Stimulated activated CD8-positive, alpha-beta memory T cell treated with anti-CD3 and anti-CD28 coated beads, Interleukin-4, amount 100 ng/mL, for 1 hour (primary cell): Measurements from ENCODE around the gene SLC38A6.
"Not testable (repeated sequence)": the region's sequence is repeated elsewhere in the genome, so short reads cannot be mapped to it uniquely, and the experiment has no call there.

ENCODE experiments used
- DNase-seq, 2 donors: peaks; one replicate each; pipeline ENCODE4 v3.0.0-alpha.2; 2020; ENCODE audit warnings: low read depth in 2 of 2, low spot score in 1 of 2

The SLC38A6 gene

DNA sequence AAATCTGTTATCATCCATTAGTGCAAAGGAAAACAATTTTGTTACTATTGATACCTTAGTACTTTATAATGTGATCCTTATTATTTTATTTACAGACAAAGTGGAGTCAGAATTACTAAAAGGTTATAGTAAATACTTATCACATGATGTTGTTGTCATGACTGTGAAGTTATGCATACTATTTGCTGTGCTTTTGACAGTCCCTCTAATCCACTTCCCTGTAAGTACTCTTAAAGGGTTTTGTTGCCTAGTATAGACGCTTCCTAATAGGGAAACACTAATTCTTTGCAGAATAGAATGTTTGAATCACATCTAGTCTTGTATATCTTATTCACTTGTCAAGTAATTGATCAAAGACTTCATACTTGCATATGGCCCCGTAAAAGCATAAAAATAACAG lies 69.4 kb downstream of the SLC38A6 start:
- no peak for DNase-seq

DNA sequence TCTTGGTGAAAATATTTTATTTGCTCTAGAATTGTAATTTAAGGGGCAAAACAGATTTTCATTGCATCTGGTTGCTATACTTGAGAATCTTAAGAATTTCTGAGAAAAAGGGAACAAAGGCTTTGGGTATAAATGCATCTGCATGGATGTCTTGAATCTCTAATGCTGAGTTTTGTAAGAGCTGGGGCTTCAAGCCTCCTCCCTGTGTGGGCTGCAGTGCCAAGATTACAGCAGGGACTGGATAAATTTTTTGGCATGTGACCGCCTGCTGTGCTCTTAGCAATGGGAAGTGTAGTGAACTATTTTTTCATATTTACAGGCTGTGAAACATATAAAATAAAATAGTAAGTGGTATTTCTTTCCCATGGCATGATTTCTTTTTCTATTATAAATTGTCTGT lies 70.0 kb downstream of the SLC38A6 start:
- DNase-seq = no peak

DNA sequence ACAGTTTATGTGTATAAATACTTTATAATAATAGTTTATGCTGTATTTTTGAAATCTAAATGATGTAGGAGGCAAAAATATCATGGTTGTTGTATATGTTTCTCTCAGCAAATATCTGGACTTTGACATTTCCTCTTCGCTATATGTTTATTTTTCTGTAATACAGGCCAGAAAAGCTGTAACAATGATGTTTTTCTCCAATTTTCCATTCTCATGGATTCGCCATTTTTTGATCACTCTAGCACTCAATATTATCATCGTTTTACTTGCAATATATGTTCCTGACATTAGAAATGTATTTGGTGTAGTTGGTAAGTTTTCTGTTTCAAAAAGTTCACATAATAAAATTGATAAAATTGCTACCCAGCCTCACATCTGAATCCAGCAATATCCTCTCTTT lies 70.6 kb downstream of the SLC38A6 start:
- DNase-seq = no peak

DNA sequence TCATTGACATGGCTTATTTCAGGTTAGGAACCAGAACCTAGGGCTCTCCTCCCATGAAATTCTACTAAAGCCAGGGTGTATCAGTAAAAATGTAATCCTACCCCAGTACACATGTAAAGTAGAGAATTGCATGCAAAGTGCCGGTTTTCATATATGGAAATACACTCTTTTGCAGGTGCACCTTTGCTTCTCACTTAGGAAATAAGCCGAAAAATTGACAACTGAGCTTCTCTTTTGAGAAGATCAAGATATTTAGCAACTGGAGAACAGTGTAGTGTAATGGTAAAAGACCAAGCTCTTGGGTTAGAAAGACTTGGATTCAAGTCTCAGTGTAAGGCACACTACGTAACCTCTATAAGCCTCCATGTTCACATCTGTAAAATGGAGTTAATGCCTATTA lies 82.4 kb downstream of the SLC38A6 start:
- DNase-seq = no peak

DNA sequence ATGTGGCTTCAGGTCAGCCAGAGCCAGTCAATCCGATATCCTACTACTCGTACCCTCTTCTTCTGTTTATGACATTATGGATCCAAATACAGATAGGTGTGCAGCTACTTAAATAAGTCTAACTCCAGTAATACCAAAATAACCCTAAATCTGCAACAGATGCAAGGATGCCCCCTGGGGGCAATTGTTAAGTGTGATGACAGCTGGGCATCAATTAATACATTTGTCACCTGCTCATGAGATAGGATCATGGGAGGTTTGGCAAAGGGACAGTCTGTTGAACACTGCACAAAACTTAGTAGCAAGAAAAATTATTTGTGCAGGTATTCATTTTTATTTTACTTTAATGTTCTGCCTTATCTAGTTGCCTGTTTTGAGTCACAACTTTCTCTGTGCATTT lies 83.2 kb downstream of the SLC38A6 start:
- DNase-seq = no peak

DNA sequence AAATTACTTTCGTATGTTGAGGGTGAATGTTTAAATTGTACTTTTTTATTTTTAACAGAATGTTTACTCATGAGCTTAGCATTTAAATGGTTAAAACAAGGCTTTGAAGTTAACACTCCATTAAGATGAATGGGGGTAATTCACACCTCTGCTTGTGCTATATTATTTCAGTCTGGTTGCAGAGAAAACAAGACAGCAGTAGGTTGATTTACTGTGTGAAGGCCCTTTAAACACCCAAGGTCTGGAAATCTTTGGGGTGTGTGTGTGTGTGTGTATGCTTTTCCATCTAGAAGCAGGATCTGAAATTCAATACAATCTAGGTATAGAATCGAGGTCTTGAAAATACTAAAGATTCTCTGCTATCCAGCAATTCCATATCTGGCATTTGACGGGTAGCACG lies 83.8 kb downstream of the SLC38A6 start:
- no peak for DNase-seq

DNA sequence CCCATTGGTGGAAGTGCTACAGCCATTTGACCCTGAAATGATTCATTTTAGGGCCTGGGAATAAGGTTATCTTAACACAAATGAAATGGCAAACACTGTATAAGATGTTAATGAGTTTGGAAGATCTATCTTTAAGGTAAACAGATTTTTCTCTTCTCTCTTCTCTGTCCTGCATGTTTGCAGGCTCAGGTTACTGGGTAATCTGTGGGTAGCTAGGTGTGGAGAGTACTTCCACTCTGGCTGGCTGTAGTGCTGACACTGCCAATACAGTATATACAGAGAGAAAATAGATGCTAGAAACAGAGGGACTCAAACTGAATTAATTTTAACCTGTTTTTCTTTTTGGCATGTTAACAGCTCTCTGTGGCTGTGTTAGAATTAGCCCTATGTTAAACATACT lies 84.6 kb downstream of the SLC38A6 start:
- DNase-seq = no peak

DNA sequence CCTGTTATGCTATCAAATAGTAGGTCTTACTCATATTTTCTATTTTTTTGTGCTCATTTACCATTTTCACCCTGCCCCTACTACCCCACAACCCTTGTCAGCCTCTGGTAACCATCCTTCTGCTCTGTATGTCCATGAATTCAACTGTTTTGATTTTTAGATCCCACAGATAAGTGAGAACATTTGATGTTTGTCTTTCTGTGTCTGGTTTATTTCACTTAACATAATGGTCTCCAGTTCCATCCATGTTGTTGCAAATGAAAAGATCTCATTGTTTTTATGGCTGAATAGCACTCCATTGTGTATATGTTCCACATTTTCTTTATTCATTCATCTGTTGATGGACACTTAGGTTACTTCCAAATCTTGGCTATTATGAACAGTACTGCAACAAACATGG lies 91.4 kb downstream of the SLC38A6 start:
- not testable (repeated sequence) for DNase-seq

DNA sequence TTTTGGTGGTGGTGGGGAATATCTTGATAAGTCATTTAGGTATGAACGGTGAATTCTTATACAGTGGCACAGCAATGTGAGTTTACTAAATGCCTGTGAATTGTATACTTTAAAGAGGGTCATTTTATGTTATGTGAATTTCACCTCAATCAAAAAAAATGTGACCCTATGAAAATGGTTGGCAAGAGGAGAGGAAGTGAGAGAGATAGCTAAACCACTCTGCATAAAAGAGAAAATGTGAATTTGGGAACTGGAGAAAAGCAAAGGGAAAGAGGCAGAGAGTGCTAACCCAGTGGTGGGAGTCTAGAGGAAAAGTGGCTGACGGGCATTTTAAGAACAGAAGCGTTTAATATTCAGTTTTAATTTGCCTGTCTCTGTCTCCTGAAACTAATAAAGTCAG lies 93.8 kb downstream of the SLC38A6 start:
- DNase-seq = no peak

DNA sequence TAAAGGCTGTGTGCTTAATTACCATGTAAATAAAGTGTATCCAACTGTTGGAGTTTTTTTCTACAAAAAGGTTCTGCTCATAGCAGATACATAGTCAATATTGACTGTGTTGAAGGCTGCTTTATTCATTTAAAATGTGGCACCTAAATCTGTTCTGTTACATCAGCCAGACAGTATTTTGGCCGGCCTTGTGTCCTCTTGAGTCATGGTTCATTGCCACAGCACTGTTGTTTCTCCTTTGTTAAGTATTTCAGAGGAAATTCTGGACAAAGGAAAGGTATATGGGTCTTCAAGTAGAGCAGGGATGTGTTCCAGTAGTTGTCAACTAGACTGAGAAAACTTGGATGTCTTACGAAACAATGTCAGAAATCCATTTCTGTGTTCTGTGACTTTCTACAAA lies 95.5 kb downstream of the SLC38A6 start:
- no peak for DNase-seq

DNA sequence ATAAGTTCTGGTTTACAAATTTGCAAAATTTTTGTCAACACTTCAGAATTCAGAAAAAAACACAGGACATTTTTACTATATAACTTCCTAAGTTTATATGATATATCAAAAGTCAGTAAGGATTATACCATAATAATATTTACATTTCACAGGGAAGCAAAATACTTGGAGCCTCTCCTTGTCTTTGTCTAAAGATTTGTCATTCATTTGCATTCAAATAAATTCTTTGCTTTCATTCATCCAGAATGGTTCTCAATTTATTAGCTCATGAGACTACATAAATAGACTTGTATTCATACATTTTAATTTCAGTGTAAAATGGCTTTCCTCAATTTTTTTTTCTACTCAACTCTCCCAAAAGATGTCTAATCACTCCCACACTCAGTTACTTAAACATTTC lies 96.4 kb downstream of the SLC38A6 start:
- DNase-seq = no peak

DNA sequence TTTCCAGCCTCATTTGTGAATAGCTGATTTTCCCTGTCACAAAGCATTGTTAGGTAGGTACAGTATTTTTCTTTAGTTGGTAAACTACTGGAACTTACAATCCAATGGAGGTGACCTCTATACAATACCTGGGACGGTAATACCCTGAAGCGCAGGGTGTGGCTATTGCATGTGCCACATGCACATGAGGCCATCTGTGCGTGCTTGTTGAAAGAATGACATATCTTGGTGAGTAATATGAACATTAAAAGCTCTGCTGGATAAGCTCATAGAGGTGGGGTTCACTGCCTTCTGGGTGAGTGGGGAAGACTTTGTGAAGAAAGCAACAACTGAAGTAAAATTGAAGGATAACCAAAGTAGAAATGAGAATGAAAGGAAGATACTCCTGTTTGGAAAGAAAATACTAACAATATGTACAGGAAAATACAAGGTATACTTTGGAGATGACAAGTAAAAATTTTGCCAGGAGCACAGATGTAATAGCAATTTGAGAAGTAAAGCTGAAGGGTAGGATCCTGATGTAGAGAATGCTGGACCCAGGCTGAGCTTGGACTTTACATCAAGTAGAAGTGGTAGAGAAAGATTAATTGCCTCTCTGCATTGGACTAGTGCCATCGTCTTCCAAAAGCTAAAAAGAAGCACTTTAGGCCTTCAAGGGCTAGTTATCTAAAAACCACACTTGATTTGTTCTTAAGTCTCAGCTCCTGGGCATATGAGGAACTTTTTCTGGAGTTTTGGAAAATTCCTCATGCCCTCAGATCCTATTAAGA lies 97.1 kb downstream of the SLC38A6 start:
- DNase-seq = no peak

DNA sequence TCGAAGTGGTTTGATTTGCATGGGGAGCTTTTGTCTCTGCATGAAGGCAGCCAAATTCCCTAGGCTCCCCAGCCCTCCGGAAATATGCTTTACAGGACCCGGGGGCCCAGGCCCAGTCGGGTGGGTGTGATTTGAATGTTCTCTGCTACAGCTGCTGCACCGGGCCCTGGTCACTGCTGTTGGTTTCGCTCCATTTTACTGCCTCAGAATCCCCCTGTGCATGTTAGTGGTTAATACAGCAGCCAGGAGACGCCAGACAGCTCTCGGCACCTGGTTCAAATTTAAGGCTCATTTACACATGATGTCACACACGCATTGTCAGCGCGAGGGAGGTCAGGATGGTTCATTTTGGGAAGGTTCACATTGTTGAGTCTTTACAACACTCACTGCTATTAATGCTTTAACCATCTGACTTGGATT lies 99.6 kb downstream of the SLC38A6 start:
- no peak for DNase-seq

DNA sequence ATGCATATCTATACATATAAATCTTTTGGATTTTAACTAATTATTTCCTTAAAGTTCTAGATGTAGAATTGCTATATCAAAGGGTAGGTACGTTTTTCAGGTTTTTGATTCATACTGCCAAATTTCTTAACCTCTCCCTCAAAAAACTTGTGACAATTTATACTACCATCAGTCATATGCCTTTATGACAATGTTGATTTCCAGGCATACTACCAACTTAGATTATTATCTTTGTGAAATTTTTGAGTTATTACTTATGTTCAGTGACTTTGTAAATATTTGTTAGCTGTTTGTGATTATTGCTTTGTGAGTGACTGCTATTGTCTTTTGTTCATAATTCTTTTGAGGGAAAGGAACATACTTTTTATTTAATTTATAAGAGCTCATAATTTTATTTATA lies 107.0 kb downstream of the SLC38A6 start:
- DNase-seq = no peak

DNA sequence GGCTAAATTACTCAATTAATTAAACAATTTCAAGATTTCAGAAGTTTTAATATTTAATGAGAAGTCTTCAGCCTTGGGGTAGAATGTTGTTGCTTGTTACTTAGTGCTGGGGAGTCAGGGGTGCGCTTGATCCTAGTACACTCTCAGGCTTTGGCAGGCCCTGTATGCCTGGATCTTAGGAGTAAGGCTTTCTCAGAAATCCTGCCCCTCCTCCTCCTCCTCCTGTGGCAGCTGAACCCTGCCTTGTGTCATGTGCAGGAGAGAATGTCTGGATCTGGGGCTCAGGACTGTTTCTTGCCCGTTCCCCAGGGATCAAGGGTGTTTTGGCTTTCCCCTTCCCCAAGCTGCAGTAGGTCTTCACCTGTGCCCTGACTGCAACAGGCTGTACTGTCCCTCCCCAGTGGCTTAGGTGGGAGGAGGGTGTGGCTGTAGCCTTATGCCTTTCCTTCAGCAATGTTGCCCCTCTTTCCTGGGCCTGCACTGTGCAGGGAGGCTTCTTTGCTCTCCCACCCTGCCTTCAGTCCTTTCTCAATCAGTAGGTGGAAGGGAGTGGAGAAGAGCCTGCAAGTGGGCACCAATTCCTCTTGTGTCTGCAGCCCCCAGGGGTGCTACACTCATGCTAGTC lies 108.2 kb downstream of the SLC38A6 start:
- DNase-seq = no peak

DNA sequence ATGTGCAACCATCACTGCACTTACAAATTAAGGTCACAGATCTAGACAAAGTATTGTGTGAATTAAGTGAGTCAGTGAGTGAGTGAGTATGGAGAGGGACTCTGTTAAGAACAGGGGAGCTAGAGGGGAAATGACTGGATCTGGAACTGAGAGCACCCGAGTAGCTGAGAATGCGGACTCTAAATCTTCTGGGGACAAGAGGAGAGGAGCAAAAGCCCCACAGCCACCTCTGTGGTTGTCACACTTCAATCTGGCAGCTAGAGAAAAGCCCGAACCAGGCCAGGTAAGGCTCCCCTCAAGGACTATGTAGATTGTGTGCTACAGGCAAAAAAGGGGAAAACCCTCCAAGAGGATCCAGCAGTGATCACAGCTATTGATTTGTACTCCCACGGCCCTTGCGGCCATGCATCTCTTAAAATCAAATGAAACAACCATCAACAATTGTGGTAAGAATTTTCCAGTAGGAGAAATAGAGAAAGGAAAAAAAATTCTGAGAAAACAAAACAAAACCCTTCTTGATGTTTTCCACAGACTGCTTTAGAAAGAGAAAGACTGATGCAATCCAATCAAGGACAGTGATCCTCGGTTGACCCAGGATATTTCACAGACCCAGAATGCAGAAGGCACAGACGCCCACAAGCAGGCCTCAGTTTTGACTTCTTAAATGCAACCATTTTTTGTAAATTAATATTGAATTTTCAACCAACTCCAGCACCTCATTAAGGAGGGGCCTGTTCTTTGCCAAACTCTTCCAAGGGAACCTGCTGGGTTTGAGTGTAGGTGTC lies 109.6 kb downstream of the SLC38A6 start:
- no peak for DNase-seq

DNA sequence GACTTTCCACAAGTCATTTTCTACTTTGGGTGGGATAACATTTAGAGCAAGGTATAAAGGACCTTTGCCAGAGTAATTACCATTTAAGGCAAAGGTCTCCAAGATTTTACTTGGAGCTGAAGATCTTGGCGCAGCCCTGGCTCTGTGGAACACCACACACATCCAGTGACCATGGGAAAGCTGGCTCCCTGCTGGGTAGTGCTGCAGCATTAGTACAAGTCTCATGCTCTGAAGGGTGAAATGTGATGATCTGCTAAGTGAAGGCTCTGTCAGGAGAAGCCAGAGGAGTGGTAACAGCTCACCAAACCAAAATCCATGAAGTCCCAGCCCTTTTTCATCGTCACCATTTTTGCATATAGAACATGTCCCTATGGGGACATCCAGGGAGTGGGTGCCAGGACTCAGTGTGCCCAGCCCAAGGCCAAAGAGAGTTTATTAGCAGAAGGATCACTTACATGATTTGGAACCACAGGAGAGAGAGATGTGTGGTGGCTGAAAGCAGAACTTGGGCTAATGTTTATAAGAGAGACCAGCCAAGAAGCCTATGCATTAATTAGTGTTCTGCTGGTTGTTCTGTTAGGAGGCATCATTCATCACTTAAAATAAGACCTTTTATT lies 110.7 kb downstream of the SLC38A6 start:
- no peak for DNase-seq

DNA sequence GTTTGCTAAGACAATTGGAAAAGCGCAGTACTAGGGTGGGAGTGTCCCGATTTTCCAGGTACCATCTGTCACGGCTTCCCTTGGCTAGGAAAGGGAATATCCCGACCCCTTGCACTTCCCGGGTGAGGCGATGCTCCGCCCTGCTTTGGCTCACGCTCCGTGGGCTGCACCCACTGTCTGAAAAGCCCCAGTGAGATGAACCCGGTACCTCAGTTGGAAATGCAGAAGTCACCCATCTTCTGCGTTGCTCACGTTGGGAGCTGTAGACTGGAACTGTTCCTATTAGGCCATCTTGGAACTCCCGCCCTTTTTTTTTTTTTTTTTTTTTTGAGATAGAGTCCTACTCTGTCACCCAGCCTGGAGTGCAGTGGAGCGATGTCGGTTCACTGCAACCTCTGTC lies 117.1 kb downstream of the SLC38A6 start:
- not testable (repeated sequence) for DNase-seq

DNA sequence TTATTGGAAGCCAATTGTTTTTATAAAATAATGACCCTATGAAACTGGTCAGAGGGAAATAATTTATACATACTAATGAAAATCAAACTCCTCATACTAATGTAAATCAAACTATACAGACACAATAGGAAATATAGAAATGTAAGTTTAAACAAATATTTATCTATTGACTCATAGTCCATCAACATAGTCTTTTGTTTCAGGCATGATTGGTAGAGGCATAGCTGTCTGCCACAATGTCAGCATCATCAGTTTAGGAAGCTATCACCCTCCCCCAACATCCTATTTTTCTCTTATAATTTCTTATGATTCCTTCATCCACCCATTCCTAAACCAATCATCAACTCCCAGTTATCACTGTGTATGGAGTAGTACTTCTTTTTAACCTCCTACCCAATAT lies 117.7 kb downstream of the SLC38A6 start:
- no peak for DNase-seq

DNA sequence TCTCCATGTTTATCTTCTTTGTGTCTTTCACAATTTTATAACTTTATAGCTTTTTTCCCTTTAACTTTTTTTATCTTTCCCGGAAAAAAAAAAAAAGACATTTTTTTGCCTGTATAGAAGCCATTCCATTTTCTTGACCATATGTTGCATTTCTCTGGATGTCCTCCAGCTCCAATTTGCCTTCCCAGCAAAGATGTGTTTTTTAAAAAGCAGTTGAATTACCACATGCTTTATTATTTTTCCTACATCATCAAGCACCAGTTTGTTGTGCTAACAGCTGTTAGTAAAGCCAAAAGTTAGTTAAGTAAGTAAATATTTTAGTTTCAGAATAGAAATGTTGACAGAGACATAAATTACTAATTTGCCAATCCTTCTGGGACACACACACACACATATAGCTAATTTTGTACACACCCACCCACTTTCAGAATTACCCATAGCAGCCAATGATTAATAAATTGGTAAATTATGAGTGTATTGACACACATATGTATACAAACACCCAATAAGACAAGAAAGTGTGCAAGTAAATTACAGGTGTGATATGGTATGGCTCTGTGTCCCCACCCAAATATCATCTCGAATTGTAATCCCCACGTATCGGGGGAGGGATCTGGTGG lies 118.3 kb downstream of the SLC38A6 start:
- DNase-seq = no peak

DNA sequence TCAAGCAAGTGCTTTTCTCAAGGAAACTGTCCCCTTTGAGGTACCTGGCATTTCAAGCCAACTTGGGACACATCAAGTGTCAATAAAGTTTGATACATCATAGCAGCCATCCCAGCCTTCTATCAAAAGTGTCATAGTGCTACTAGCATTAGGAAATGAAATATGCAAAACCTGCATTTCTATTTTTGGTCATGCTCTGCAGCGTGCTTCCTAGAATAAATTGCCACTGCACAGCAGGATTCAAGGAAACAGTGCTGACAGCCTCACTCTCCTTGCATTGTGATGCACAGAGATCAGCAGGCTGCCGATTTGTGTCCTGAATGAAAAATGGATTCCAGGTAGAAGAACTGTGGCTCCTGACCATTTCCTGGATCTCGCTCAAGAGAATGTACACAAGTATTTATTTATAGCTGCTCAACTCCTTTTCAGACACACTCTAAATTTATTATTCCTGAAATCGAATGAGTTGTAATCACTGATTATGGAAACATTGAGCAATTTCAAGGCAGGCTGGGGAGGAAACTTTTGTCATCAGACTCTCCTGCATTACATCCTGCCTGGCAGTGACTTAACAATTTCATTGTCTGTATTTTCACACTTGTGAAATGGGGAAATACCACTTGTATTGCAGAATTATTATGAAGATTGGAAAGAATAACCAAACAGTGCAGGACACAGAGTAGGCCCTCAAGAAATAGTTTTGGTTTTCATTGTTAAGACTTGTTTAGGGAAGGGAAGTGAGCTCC lies 120.9 kb downstream of the SLC38A6 start:
- DNase-seq = no peak
